ENCODE data around the gene NUP160.

- TF ChIP-seq POLR2AphosphoS5 (IDR thresholded peaks at IDR 0.05; ENCODE audit: borderline replicate concordance, low read depth, low read length) (no peak), EZH2 (IDR thresholded peaks at IDR 0.05) (no peak)
These were observed 3.9 kb upstream of the NUP160 start for GRCh38 chr11:47852053-47852452.

Measured in SK-N-MC (cell line).